Measurements from ENCODE around the gene PCDH12. TPM values are rescaled to one million over a fixed set of nuclear protein-coding genes. Genes with fewer than 3 reads are reported as not detected.

The PCDH12 gene
- total and polyA plus RNA-seq, 10 of the 15 experiments (the other 5 are each of a cell fraction or from before 2014, with no cell fraction given): 0.01 to 0.14 (median 0.06) TPM; not detected in 4

GRCh38 chr5:141997358-141997960 is 39.5 kb upstream of the PCDH12 start:
- Histone ChIP-seq H3K36me3 (ENCODE audit: control insufficient read depth in 2 of 2, insufficient read depth in 2 of 2, low read length in 1 of 2) (peaks cover 0 to 3% of the 10 kb centered on the region in 2 experiments; a peak in 1 of 4 replicates), H2AFZ (ENCODE audit: control insufficient read depth, low read depth, low read length) (no peak overlapping the region), H3K4me2 (ENCODE audit: control insufficient read depth, insufficient read depth) (no peak overlapping the region), H3K4me3 (no peak overlapping the region), H3K79me2 (ENCODE audit: control insufficient read depth, insufficient read depth, low read length) (no peaks in the 10 kb centered on the region), H3K9ac (ENCODE audit: control insufficient read depth, insufficient read depth, low read length) (no peak overlapping the region), H3K27me3 (replicated peaks in 1 of 2; ENCODE audit: control insufficient read depth in 2 of 2, insufficient read depth in 2 of 2, low read length in 1 of 2) (no peaks in the 10 kb centered on the region), H3K9me3 (replicated peaks; ENCODE audit: control insufficient read depth, insufficient read depth, low read length) (no peaks in the 10 kb centered on the region), H3K27ac (ENCODE audit: control insufficient read depth, insufficient read depth) (no peak overlapping the region), H3K4me1 (ENCODE audit: control insufficient read depth, insufficient read depth, low read length) (no peaks in the 10 kb centered on the region), H4K20me1 (ENCODE audit: control insufficient read depth, insufficient read depth) (no peaks in the 10 kb centered on the region)
- ChIA-PET POLR2A (no interaction called here), RAD21 (ENCODE audit: unreplicated experiment) (no interaction called here), CTCF (interaction anchor here (1.0 to 9.5 kb wide), 4 partner anchors 16 to 151 kb away, joined by 4 to 110 read pairs (median 36); partner anchors contain the start of gene GNPDA1), SMC1A (ENCODE audit: uncharacterized antibody, unreplicated experiment) (no interaction called here)
- no peak for DNase-seq (ENCODE audit: low read depth, low spot score)
- intact Hi-C loops (cut with micrococcal nuclease; ENCODE audit: unreplicated experiment) (no loop called here), in situ Hi-C loops (cut with MboI) (no loop called here)
- 74% methylated on average over 6 of the region's 6 CpGs for WGBS (ENCODE audit: insufficient coverage, insufficient replicate concordance, low lambda C conversion rate, missing lambda C conversion rate)
- TF ChIP-seq RB1 (IDR thresholded peaks at IDR 0.05; ENCODE audit: borderline replicate concordance): no peak
- TF ChIP-seq MLLT1 (IDR thresholded peaks at IDR 0.05): no peak
- TF ChIP-seq ZNF687 (IDR thresholded peaks at IDR 0.05): no peak
- no peak for TF ChIP-seq ESRRA (IDR thresholded peaks at IDR 0.05; ENCODE audit: low read length)
- no peak for TF ChIP-seq MYB (IDR thresholded peaks at IDR 0.05; ENCODE audit: borderline replicate concordance, low read depth, low read length)
- no peak for TF ChIP-seq TAF1 (IDR thresholded peaks at IDR 0.05; ENCODE audit: borderline replicate concordance, low read depth, low read length)
- TF ChIP-seq TCF7 (IDR thresholded peaks at IDR 0.05; ENCODE audit: borderline replicate concordance): no peak
- no peak for TF ChIP-seq ZBTB4 (CRISPR knock-in tag; IDR thresholded peaks at IDR 0.05)
- TF ChIP-seq E2F4 (IDR thresholded peaks at IDR 0.05; ENCODE audit: low read depth, low read length): no peak
- no peak for TF ChIP-seq BCL11A (IDR thresholded peaks at IDR 0.05; ENCODE audit: low read depth, low read length)
- no peak for TF ChIP-seq IRF4 (IDR thresholded peaks at IDR 0.05; ENCODE audit: low read depth, low read length)
- TF ChIP-seq USF2 (IDR thresholded peaks at IDR 0.05; ENCODE audit: borderline replicate concordance, low read depth, low read length): no peak
- no peak for ATAC-seq
- FAIRE-seq: no peak
- BruUV-seq (replicated peaks): no TSS peak
